H9 (cell line): ENCODE data around the gene KLHL14. TPM values are rescaled to one million over a fixed set of nuclear protein-coding genes. Genes with fewer than 3 reads are reported as not detected.

Experiments
- DNase-seq: peaks from one replicate; pipeline ENCODE4 v3.0.0-alpha.2; 2017
- H2AFZ ChIP-seq: one replicate; pipeline ENCODE4 v1.6.1; 2013; ENCODE audit warnings: mild to moderate bottlenecking, low read length, control low read depth, moderate library complexity
- H2AK5ac ChIP-seq: 2 replicates; pipeline ENCODE4 v1.6.1; 2013; ENCODE audit warnings: low read length, control low read depth, mixed read lengths; ENCODE audit not compliant: insufficient read length
- H2BK120ac ChIP-seq: one replicate; pipeline ENCODE4 v1.6.1; 2013; ENCODE audit warnings: low read depth, mild to moderate bottlenecking, low read length, control low read depth, inconsistent platforms; ENCODE audit not compliant: poor library complexity, severe bottlenecking
- H2BK12ac ChIP-seq: 2 replicates; pipeline ENCODE4 v1.6.1; 2013; ENCODE audit warnings: low read length, control low read depth, mixed read lengths, low read depth; ENCODE audit not compliant: insufficient read length
- H2BK15ac ChIP-seq: 2 replicates; pipeline ENCODE4 v1.6.1; 2013; ENCODE audit warnings: low read depth, low read length, control low read depth
- H2BK20ac ChIP-seq: one replicate; pipeline ENCODE4 v1.6.1; 2013; ENCODE audit warnings: low read depth, mild to moderate bottlenecking, low read length, control low read depth, inconsistent platforms; ENCODE audit not compliant: poor library complexity, severe bottlenecking
- H2BK5ac ChIP-seq: 2 replicates; pipeline ENCODE4 v1.6.1; 2013; ENCODE audit warnings: low read length, control low read depth, mixed read lengths; ENCODE audit not compliant: insufficient read length
- H3K14ac ChIP-seq: 2 replicates; pipeline ENCODE4 v1.6.1; 2013; ENCODE audit warnings: low read length, control low read depth; ENCODE audit not compliant: insufficient read depth
- H3K18ac ChIP-seq: 2 replicates; pipeline ENCODE4 v1.6.1; 2013; ENCODE audit warnings: low read depth, mild to moderate bottlenecking, mixed read lengths, low read length, control low read depth; ENCODE audit not compliant: insufficient read length
- H3K23ac ChIP-seq: 2 replicates; pipeline ENCODE4 v1.6.1; 2013; ENCODE audit warnings: low read length, control low read depth, mixed read lengths, low read depth; ENCODE audit not compliant: insufficient read length
- H3K23me2 ChIP-seq: 2 replicates; pipeline ENCODE4 v1.6.1; 2013; ENCODE audit warnings: low read depth, mild to moderate bottlenecking, mixed read lengths, low read length, control low read depth; ENCODE audit not compliant: insufficient read length, poor library complexity, severe bottlenecking
- H3K27ac ChIP-seq: 2 replicates; pipeline ENCODE4 v1.5.1; 2013; ENCODE audit warnings: low read length, control low read depth, mixed read lengths, low read depth; ENCODE audit not compliant: insufficient read length
- H3K27me3 ChIP-seq: 2 replicates; pipeline ENCODE4 v1.6.1; 2013; ENCODE audit warnings: low read length, control low read depth, inconsistent platforms; ENCODE audit not compliant: insufficient read depth
- H3K4ac ChIP-seq: 2 replicates; pipeline ENCODE4 v1.6.1; 2013; ENCODE audit warnings: low read depth, mild to moderate bottlenecking, control low read depth, inconsistent platforms, low read length, moderate library complexity
- H3K4me1 ChIP-seq: 2 replicates; pipeline ENCODE4 v1.6.1; 2013; ENCODE audit warnings: low read length, control low read depth, inconsistent platforms; ENCODE audit not compliant: insufficient read depth
- H3K4me2 ChIP-seq: 2 replicates; pipeline ENCODE4 v1.6.1; 2013; ENCODE audit warnings: low read length, control low read depth, mixed read lengths; ENCODE audit not compliant: insufficient read length, insufficient read depth
- H3K56ac ChIP-seq: 2 replicates; pipeline ENCODE4 v1.6.1; 2013; ENCODE audit warnings: low read depth, mild to moderate bottlenecking, mixed read lengths, low read length, control low read depth; ENCODE audit not compliant: insufficient read length
- H3K79me1 ChIP-seq: 2 replicates; pipeline ENCODE4 v1.6.1; 2013; ENCODE audit warnings: low read depth, mild to moderate bottlenecking, moderate library complexity, low read length, control low read depth, inconsistent platforms; ENCODE audit not compliant: insufficient read depth, poor library complexity, severe bottlenecking
- H3K79me2 ChIP-seq: 2 replicates; pipeline ENCODE4 v1.6.1; 2013; ENCODE audit warnings: low read length, control low read depth, inconsistent platforms; ENCODE audit not compliant: insufficient read depth
- H3K9ac ChIP-seq: 2 replicates; pipeline ENCODE4 v1.6.1; 2013; ENCODE audit warnings: low read length, control low read depth, mixed read lengths; ENCODE audit not compliant: insufficient read length; ENCODE audit errors: extremely low read depth
- H3K9me3 ChIP-seq: one replicate; pipeline ENCODE4 v1.6.1; 2013; ENCODE audit warnings: low read depth, low read length, inconsistent platforms; ENCODE audit not compliant: control insufficient read depth
- H3T11ph ChIP-seq: one replicate; pipeline ENCODE4 v1.6.1; 2013; ENCODE audit warnings: mild to moderate bottlenecking, low read length, control low read depth, inconsistent platforms
- H4K20me1 ChIP-seq: one replicate; pipeline ENCODE4 v1.6.1; 2013; ENCODE audit not compliant: control insufficient read depth, insufficient read length, insufficient read depth
- H4K5ac ChIP-seq: 2 replicates; pipeline ENCODE4 v1.6.1; 2013; ENCODE audit warnings: low read depth, mild to moderate bottlenecking, mixed read lengths, low read length, control low read depth; ENCODE audit not compliant: insufficient read length
- H4K8ac ChIP-seq: replicated peaks from 2 replicates; pipeline ENCODE4 v1.6.1; 2013; ENCODE audit warnings: low read length, control low read depth, mixed read lengths, low read depth; ENCODE audit not compliant: insufficient read length
- H4K91ac ChIP-seq: 2 replicates; pipeline ENCODE4 v1.6.1; 2013; ENCODE audit warnings: low read depth, mild to moderate bottlenecking, moderate library complexity, mixed read lengths, low read length, control low read depth; ENCODE audit not compliant: insufficient read length
- H3K27ac Mint-ChIP-seq, 3 experiments: 2 replicates in 2 of 3; 3 replicates in 1 of 3; pipeline ENCODE4 v1.8.0; 2020 to 2021; ENCODE audit warnings: mixed read lengths in 3 of 3, mild to moderate bottlenecking in 1 of 3, moderate library complexity in 1 of 3
- H3K27me3 Mint-ChIP-seq: 2 replicates; pipeline ENCODE4 v1.8.0; 2021; ENCODE audit warnings: low read depth, mild to moderate bottlenecking, moderate library complexity, mixed read lengths
- H3K36me3 Mint-ChIP-seq, 3 experiments: 2 replicates in 2 of 3; 3 replicates in 1 of 3; pipeline ENCODE4 v1.8.0; 2020 to 2021; ENCODE audit warnings: low read depth in 3 of 3, mixed read lengths in 3 of 3; ENCODE audit not compliant: insufficient read depth in 1 of 3
- H3K4me1 Mint-ChIP-seq, 2 experiments: 2 replicates each; pipeline ENCODE4 v1.8.0; 2020; ENCODE audit warnings: mixed read lengths in 2 of 2
- H3K4me3 Mint-ChIP-seq, 2 experiments: 2 replicates in 1 of 2; 3 replicates in 1 of 2; pipeline ENCODE4 v1.8.0; 2020 to 2021; ENCODE audit warnings: mild to moderate bottlenecking in 2 of 2, mixed read lengths in 2 of 2, moderate library complexity in 1 of 2
- H3K9me3 Mint-ChIP-seq, 2 experiments: 2 replicates in 1 of 2; 3 replicates in 1 of 2; pipeline ENCODE4 v1.8.0; 2020; ENCODE audit warnings: mild to moderate bottlenecking in 2 of 2, mixed read lengths in 2 of 2, moderate library complexity in 1 of 2
- WGBS: extraction: QIAGEN DNeasy Blood & Tissue Kit; methylation state at CpG from one replicate; pipeline ENCODE4 v1.1.7; 2013; ENCODE audit warnings: missing lambda C conversion rate, low lambda C conversion rate, mixed read lengths; ENCODE audit not compliant: insufficient read length; ENCODE audit errors: extremely low coverage; 5-methylcytosine and 5-hydroxymethylcytosine counted together
- total RNA-seq: library from RNA; stranded (reverse); gene quantifications from 2 replicates; pipeline ENCODE4 v1.2.1, GENCODE V29; 2021
- TF ChIP-seq, protein P1 (sequence below): fragments of 200-600 bp; sonication (generic); conservative IDR thresholded peaks from 3 replicates; pipeline ENCODE4 v1.8.0; 2021; ENCODE audit warnings: antibody characterized with exemption, mild to moderate bottlenecking

Gene KLHL14
- total RNA-seq, 1 experiment from 2014 or later, result 1.0 TPM

DNA sequence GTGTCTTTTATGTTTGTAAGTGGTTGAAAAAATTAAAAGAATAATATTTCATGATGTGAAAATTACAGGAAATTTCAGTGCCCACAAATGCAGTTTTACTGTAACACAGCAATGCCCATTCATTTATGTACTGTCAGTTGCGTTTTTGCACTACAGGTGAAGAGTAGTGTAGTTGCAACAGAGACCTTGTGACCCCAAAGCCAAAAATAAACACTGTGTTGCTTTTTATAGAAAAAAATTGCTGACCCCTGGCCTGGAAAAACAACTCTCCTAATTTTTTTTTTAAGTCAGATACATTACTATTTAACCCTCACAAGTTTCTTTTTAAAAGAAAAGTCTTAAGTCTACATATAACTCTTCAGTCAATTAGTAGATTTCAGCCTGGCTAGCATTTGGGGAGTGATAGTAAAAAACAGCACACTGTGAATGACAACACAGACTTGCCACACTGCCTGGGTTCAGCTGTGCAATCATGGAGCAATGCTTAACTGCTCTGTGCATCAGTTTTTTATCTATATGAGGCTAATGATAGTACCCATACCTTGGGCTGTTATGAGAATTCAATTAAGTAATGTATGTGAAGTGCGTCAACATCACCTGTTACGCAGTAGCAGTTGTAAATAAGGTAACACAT, 8.1 kb downstream of the KLHL14 start:
- H3K36me3 Mint-ChIP-seq, result no peaks in the 10 kb centered on the region
- DNase-seq, result no peak
- no peak overlapping the region for H3K18ac ChIP-seq
- no peak overlapping the region for H3K4ac ChIP-seq
- no peak overlapping the region for H3K9ac ChIP-seq
- no peak overlapping the region for H4K5ac ChIP-seq
- peaks cover 22% of the 10 kb centered on the region for H3K27me3 Mint-ChIP-seq
- no peak overlapping the region for H2AFZ ChIP-seq
- H3K4me2 ChIP-seq, result no peak overlapping the region
- H3K23ac ChIP-seq, result no peak overlapping the region
- peaks cover 4% of the 10 kb centered on the region for H3K23me2 ChIP-seq
- H3K27me3 ChIP-seq, result peaks cover 7% of the 10 kb centered on the region; the same call in 1 of the 2 replicates
- peaks cover 36 to 42% of the 10 kb centered on the region in 2 experiments for H3K4me1 Mint-ChIP-seq
- TF ChIP-seq, protein P1, sequence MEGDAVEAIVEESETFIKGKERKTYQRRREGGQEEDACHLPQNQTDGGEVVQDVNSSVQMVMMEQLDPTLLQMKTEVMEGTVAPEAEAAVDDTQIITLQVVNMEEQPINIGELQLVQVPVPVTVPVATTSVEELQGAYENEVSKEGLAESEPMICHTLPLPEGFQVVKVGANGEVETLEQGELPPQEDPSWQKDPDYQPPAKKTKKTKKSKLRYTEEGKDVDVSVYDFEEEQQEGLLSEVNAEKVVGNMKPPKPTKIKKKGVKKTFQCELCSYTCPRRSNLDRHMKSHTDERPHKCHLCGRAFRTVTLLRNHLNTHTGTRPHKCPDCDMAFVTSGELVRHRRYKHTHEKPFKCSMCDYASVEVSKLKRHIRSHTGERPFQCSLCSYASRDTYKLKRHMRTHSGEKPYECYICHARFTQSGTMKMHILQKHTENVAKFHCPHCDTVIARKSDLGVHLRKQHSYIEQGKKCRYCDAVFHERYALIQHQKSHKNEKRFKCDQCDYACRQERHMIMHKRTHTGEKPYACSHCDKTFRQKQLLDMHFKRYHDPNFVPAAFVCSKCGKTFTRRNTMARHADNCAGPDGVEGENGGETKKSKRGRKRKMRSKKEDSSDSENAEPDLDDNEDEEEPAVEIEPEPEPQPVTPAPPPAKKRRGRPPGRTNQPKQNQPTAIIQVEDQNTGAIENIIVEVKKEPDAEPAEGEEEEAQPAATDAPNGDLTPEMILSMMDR, result no peak
- no peak overlapping the region for H3K27ac ChIP-seq
- H3K4me1 ChIP-seq, result peaks cover 5% of the 10 kb centered on the region; the same call in 1 of the 2 replicates
- H2BK5ac ChIP-seq, result no peak overlapping the region
- H3T11ph ChIP-seq, result no peak overlapping the region
- no peak overlapping the region for H2BK120ac ChIP-seq
- no peaks in the 10 kb centered on the region for H3K79me1 ChIP-seq
- H2BK15ac ChIP-seq, result no peak overlapping the region
- H4K8ac ChIP-seq, result no peak overlapping the region
- H3K14ac ChIP-seq, result no peak overlapping the region
- H3K9me3 ChIP-seq, result no peaks in the 10 kb centered on the region
- H2AK5ac ChIP-seq, result no peak overlapping the region
- no peak overlapping the region for H4K91ac ChIP-seq
- no peak overlapping the region for H2BK20ac ChIP-seq
- no peaks in the 10 kb centered on the region for H4K20me1 ChIP-seq
- no peak overlapping the region for H3K56ac ChIP-seq
- H3K9me3 Mint-ChIP-seq, result no peaks in the 10 kb centered on the region
- H3K4me3 Mint-ChIP-seq, result no peak overlapping the region
- no peak overlapping the region for H3K27ac Mint-ChIP-seq
- no peaks in the 10 kb centered on the region for H3K79me2 ChIP-seq
- WGBS, result no CpG with 5 or more reads among the region's 3 CpGs
- no peak overlapping the region for H2BK12ac ChIP-seq
